D721Med (cell line): Measurements from ENCODE around the gene FASN.

Experiments
- DNase-seq: peaks from one replicate; pipeline ENCODE4 v3.0.0; 2011; ENCODE audit warnings: low spot score; ENCODE audit not compliant: insufficient read length
- FAIRE-seq: peaks from 2 replicates; lab custom pipeline; 2011; peaks lifted over from hg19 to GRCh38; lab: Jason Lieb, UNC
- TF ChIP-seq, protein P1 (sequence below): IDR thresholded peaks from 2 replicates; pipeline ENCODE4 v1.5.1; 2012; ENCODE audit warnings: mild to moderate bottlenecking, control low read depth; ENCODE audit not compliant: insufficient read depth; ENCODE audit errors: missing control alignments

The FASN gene

DNA sequence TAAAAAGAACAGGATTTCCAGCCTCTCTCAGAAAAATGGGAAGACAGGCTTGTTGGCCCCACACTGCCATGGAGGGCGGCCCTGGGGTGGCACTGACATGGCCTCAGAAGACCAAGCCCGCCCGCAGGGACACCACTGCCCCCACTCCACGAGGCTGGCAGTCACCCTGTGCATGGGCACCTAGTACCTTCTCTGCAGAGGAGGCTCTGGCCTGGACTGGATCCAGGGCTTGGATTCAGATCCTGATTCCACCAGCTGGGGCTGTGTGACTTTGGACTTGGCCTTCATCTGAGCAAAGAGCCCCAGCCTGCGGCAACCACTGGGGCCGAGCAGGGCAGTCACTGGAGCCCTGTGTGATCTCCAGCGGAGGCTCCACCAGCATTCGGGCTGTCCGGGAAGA, 16.8 kb upstream of the FASN start:
- no peak for FAIRE-seq
- no peak for DNase-seq
- TF ChIP-seq, protein P1, sequence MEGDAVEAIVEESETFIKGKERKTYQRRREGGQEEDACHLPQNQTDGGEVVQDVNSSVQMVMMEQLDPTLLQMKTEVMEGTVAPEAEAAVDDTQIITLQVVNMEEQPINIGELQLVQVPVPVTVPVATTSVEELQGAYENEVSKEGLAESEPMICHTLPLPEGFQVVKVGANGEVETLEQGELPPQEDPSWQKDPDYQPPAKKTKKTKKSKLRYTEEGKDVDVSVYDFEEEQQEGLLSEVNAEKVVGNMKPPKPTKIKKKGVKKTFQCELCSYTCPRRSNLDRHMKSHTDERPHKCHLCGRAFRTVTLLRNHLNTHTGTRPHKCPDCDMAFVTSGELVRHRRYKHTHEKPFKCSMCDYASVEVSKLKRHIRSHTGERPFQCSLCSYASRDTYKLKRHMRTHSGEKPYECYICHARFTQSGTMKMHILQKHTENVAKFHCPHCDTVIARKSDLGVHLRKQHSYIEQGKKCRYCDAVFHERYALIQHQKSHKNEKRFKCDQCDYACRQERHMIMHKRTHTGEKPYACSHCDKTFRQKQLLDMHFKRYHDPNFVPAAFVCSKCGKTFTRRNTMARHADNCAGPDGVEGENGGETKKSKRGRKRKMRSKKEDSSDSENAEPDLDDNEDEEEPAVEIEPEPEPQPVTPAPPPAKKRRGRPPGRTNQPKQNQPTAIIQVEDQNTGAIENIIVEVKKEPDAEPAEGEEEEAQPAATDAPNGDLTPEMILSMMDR: no peak

GRCh38 chr17:82114447-82114846, 16.4 kb upstream of the FASN start:
- TF ChIP-seq, protein P1: no peak
- DNase-seq (no peak), FAIRE-seq (no peak)

- TF ChIP-seq, protein P1: no peak
- DNase-seq (no peak), FAIRE-seq (no peak)
Measured at GRCh38 chr17:82113941-82114340, 15.9 kb upstream of the FASN start.

GRCh38 chr17:82113422-82113821, 15.4 kb upstream of the FASN start:
- DNase-seq (no peak), FAIRE-seq (no peak)
- TF ChIP-seq, protein P1: no peak

DNA sequence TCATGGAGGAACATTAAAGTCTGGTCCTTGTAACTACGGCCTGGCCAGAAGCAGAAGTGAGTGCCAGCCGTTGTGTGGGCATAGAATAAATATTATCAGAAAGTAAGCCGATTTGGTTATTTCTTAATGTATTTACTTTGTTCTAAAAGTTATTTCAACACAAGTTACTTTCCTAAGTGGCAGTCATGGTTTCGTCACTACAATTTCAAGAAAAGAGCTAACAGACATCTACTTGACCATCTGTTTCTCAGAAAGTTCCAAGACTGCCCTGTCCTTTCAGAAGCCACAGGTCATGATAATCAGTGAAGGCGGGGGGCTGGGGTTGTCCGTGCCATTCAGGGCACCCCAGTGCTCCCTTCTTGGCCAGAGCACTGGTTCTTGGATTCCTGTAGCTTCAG, 14.9 kb upstream of the FASN start:
- FAIRE-seq: no peak
- TF ChIP-seq, protein P1: no peak
- DNase-seq: no peak

DNA sequence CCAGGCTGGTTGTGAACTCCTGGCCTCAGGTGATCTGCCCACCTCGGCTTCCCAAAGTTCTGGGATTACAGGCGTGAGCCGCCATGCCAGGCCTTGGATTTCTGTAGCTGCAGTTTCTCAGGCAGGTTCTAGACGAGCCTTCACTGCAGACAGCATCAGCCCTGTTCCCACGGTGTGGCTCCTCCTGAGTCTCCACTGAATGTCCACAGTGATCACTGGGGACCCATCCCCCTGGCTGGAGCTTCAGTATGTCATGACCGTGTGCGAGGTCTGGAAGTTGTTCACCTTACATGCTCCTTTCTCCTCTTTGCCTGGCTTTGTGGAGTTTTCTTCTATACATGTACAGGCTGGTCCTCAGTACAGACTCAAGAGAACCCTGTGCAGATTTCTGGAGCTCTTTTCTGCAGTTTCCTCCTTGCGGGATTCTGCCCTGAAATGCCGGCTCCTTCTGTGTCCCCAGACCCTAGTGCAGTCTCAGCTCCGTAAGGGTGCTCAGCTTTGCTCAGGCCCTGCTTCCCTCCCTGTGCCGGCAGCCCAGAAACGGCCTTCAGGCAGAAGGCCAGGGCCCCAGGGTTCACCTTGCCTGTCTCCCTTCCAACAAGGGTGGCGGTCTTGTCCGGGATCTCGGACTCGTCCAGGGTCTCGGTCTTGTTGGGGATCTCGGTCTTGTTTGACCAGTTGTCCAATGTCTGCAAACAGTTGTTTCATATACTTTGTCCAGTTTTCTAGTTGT, 14.3 kb upstream of the FASN start:
- no peak for FAIRE-seq
- DNase-seq: no peak
- TF ChIP-seq, protein P1: no peak

GRCh38 chr17:82110298-82110697, 12.3 kb upstream of the FASN start:
- FAIRE-seq: no peak
- TF ChIP-seq, protein P1: no peak
- no peak for DNase-seq
